ENCODE results near the gene ITGB8.
"Not testable (repeated sequence)": the region's sequence is repeated elsewhere in the genome, so short reads cannot be mapped to it uniquely, and the experiment has no call there.

Gene ITGB8

DNA sequence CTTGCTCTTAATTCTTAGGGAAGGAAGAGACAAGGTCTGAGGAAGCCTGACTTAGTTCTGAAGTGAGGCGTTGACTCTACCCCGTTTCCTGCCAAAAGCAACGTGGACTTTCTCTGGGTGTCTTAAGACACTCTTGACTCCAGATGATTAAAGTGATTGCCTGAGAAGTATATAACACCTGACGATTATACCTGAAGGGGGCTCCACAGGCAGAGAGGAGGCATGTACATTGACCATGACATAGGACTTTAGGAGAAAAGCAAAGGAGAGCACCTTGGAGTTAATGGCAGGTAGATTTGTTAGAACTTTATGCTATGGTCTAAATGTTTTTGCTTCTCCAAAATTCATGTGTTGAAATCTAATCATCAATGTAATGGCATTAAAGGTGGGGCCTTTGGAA, 15.9 kb downstream of the ITGB8 start:
- no peak for DNase-seq

DNA sequence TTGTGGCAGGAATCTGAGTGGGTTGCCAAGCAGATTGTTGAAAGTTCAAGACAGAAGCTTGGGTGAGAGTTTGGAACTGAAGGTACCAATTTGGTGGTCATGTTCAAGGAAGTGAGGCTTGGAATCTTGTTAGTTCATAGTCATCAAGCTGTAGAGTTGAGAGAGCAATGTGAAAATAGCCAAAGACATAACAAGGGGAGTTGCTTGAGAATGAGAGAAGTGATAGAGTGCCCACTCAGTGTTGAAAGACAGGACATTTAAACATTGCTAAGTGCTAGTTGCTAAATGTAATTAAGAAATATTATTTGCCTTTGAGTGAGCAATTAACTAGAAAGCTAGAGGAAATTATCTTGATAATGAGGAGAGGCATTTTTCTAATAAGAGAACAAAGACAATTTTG, 17.0 kb downstream of the ITGB8 start:
- no peak for DNase-seq

DNA sequence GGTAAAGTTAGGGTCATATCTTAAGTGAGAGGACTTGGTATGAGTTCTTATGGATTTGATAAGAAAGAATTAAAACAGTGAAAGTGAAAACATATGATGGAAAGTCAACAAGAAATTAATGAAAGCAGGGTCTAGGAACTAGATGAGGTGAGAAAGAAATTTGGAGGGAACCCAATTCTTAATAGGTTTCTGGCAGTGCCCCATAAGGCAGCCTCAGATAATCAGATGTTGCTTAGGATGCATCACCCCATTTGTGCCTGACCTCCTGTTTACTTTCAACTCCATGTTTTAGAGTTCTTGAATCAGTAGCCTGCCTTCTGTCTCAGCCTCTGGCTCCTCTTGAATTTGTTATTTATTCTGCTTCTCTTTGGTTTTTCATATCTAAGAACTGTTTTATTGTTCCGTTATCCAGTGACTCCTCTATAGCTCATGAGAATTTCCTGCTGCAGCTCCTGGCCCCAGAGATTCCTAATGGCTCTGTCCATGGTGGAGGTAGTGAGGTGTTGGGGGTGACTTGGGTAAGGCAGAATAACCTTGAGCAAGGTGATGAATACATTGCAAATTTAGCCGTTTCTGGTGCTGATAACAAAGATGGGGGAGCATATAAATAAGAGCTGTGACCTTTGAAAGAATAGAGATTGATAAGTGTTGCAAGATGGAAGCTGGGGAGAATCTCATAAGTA, 17.6 kb downstream of the ITGB8 start:
- DNase-seq, result no peak

DNA sequence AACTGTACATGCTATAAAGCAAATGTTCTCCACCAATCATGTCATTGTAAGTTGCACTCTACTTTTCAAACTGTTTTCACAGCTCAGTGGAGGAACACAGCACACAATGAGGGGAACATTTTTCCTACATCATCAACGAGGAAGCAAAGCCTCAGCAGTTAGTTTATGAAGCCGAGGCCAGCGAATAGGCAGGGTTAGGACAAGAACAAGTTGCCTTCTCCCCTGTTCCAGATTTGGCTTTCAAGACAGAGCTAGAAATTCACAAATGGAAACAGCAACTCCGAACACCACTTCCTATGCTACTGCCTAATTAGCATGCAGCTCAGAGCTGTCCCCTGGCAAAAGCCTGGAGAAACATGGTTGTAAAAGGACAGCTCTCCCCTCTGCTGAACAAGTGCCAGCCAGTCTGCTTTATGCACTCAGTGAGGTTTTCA, 19.8 kb downstream of the ITGB8 start:
- no peak for DNase-seq

DNA sequence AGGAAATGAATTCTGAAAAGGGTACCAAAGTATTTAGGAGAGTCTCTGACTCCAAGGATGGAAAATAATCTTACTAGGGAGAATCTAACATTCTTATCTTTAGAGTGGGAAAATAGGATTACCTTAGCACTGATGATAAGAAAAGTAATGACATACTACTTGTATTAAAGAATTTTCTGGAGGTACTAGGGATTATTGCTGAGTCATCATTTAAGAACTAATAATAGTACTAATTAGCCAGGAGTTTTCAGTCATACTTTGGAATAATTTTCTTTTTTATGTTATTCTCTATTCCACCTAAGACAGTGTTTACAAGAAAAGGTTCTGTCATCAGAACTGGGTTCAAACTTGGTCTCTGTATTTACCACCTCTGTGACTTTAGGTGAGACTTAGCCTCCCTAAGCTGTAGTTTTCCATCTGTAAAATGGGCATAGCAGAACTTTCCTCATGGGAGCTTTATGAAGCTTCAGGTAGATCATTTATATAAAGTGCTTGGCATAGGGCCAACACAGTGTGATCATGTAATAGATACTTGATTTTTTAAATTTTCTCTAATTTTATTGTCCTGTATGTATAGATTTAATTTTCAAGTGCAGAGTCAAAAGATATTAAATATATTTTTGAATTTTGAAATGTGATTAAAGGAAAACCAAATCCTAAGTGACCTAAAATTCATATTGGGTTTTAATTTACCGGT, 20.4 kb downstream of the ITGB8 start:
- DNase-seq, result no peak

DNA sequence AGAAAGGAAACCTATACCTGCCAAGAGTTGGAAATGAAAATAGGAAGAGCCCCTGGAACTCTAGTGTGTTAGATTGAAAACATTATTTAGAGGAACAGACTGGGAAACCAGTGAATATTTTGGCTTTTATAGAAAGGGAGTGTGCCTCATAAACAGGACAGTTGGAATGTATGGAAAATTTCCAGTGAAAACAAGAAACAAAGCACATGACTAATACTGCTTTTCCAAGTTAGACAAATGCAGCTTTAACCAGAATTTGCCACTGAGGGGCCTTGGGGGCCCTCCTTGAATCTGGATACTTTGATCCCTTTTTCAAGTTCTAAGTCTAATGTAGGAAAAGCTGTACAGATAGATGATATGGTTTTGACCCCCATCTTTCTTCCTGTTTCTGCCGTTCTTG, 21.2 kb downstream of the ITGB8 start:
- DNase-seq, result no peak

DNA sequence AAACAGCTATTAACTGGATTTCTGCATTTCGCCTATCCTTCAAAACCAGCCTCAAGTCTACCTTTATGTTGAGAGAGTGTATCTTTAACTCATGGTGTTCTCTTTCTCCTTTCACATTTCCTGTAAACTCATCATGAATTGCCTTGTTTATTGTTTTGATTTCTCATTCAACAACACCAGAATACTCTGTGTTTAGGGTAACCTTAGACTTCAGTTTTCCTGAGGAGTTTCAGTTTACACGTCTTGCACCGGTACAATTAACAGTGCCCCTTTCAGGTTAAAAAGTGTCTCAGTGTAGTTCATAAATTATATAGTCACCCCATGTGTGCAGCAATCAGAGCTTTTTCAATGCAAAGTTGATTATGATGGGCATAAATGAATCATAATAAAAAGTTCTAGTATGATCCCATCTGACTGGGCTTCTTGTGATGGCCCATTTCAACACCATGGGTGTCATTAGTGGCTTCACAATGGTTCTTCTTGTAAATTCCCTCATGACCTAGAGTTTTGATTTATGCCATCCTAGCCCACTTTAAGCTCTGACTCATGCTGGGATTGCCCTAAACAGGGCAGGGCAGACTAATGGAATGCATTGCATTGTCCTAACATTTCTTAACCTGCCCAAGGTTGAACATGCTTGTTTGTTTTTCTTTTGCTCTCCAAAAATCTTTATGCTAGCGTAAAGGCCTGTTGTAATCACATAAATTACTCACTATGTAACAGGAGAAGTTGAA, 22.0 kb downstream of the ITGB8 start:
- no peak for DNase-seq

DNA sequence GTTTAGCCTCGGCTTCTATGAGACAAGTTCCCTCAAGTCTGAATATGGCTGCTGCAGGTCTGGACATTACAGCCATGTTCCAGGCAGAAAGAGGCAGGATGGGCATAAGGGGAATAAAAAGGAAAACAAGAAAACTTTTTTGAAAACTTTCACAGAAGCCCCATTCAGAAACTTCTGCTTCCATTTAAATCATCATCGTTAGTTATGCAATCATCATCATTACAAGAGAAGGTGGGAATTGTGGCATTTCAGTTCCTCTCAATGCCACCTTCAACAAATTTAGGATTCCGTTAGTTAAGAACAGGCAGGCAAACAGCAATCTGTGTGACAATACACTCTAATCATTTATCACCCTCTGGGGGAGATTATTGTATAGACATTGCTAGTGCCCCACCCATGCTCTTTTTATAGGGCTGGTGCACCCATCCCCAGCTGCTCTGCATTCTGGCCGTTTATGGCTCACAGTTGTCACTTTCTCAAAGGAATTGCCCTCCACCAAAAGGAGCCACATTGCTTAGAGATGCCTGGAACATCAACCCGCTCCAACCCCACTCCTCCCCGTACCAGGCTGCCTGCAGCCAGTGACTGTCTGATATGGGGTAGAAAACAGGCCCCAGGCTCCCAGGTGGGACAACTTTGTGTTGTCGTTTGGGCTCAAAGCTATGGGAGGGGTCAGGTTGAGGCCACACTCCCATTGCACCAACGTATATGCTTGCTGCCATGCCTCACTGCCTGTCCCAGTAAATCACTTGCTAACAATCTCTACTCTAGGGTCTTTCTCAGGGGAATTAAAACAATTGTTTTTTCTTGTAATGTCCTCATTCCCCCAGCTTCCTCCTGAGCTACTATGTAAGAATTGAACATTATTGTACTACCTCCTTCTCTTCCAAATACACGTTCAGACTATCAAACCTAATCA, 24.2 kb downstream of the ITGB8 start:
- no peak for DNase-seq

DNA sequence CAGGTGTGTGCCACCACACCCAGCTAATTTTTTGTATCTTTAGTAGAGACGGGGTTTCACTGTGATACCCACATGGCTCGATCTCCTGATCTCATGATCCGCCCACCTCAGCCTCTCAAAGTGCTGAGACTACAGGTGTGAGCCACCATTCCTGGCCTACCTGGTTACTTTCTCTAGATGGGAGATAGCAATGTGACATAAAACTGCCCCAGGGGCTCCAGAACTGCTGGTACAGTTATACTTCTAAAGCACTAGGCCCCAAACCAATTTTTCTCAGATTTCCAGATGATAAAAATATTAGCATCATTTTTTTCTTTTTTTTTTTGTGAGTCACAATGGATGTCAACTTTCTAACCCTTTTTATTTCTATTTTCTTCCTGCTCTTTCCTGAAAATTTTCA, 27.4 kb downstream of the ITGB8 start:
- DNase-seq, result no peak

DNA sequence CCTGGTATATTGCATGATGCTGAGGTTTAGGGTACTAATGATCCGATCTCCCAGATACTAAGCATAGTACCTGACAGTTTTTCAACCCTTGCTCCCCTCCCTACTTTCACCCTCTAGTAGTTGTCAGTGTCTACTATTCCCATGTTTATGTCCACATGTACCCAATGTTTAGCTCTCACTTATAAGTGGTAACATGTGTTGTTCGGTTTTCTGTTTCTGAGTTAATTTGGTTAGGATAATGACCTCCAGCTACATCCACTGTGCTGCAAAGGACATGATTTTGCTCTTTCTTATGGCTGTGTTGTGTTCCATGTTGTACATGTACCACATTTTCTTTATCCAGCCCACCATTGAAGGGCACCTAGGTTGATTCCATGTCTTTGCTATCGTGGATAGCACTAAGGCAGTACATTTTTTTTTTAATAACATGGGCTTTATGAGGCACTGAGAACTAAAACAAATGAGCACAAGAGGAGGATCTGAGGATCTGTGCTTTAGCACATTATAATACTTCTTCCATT, 28.1 kb downstream of the ITGB8 start:
- DNase-seq, result no peak

DNA sequence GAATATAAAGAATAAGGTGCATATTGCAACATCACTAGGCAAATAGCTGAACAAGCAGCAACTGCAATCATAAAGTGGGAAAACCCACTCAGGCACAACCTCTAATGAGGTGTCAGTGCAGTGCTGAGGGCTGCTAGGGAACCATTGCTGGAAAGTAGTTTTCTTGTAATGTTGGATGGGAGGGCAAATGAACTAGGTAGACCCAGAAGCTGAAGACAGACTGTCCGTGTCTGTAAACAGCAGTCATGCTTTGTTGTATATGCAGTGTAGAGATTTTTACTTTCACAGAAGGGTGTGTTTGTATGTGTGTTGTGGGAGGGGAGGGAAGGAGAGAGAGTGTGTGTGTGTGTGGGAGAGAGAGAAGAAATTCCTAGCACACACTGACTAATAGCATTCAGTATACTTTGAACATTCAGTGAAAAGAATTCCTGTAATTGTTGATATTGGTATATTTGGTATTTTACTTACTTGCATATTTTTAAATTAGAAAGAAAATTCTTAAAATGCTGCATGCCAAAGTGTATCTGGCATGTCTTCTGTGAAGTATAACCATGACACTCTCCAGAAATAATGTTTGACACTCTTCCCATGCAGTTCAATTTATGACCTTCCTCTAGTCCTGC, 28.8 kb downstream of the ITGB8 start:
- no peak for DNase-seq

DNA sequence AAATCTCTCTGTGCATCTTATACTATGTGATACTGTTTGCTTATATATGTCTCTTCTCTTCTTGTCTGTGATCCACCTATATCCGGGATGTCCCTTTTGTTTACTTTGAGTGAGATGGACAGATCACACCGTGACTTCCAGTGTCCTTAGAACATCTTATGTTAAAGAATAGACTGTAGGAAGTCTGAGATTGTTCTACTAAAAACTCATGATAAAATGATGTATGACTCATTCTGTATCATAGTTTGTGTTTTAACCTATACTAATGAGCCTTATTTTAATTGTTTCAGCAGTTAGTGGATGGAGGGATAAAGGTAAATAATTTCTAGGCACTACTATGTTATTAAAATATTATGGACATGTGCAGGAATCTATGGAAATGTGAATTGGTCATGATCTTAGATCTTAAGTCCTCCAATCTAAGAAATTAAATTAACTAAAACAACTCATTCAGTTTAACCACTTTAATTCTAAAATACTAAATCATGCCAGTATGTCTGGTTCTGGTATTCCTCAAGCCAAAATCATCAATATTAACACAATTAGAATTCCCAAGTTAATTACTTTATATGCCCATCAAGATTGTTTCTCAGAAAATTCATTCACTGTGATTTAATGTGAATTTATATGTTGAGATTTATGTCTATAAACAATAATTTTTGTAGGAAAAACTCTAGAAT, 32.0 kb downstream of the ITGB8 start:
- DNase-seq, result no peak

DNA sequence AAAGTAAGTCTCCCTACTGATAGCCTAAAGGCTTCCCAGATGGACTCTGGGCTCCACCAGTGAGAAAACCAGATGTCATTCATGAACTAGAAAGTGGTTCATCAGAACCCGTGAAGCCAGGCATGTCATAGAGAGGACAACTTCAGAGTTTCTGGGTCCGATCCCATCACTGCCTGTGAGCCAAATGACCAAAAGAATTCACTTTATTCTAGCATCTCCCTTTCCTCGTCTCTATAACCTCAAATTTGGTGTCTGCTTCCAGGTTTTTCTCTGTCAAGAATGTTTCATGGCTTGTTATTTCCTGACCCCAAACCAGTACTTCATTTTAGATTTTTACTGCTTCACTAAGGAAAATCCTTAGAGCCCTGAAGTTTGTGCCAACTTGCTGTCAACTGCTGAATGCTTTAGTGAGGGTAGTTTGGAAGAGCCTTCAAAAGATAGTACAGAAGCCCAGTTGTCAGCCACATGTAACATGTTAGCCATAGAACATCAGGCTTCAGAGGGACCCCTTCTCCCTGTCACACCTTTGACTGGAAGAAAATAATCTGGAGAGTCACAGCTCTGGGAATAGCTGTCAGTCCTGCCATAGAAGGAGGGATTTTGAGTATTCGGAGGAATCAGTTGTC, 34.0 kb downstream of the ITGB8 start:
- DNase-seq, result no peak

DNA sequence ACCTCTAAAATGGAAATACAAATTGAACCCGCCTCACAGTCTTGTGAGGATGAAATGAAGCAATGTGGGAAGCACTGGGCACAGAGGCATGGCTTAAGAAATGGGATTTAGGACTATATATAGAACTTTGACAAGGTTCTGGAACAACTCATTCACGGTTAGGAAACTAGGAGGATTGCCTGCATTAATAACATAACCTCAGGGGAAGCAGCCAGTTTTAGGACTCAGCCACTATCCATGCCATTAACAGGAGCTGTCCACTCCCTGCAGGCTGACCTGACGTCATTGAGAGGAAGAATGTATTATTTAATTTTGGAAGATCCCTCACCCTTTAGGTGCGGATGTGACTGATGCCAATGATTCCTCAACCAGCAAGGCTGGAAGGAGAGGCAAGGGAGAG, 34.8 kb downstream of the ITGB8 start:
- no peak for DNase-seq

DNA sequence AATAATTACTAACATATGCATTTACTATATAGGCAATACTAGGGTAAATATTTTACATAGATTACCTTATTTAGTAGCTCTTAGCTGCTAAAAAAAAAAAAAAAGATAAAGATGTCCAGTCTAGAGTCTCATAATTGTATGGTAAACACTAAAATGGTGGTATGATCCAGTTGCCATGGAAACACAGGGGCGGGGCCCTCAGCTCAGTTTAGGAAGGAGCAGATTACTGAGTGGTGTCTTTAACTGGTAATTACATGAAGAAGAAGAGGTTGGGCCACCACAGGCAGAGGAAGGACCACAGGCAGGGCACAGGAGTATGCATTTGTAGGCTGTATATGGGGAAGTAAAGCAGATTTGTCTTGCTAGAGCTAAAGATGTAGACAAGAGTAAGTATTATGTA, 43.7 kb downstream of the ITGB8 start:
- no peak for DNase-seq

DNA sequence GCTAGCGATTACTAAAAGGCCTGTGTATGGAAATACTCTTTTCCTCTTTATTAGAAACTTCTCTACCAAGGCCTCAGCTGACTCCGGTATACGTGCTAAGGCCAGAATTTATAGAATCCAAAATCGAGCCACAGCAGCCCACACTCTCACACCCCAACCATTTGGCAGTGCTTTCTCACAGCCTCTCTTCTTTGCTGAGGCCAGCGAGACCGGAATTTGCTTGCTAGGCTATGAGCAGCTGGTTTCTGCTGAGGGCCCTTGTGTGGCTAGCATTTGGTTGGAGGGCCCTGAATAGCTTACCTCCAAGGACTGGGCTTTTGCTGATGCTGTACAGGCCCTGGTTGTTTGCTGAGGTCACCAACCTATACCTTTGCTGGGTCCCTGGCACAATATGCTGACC, 46.1 kb downstream of the ITGB8 start:
- DNase-seq, result no peak

DNA sequence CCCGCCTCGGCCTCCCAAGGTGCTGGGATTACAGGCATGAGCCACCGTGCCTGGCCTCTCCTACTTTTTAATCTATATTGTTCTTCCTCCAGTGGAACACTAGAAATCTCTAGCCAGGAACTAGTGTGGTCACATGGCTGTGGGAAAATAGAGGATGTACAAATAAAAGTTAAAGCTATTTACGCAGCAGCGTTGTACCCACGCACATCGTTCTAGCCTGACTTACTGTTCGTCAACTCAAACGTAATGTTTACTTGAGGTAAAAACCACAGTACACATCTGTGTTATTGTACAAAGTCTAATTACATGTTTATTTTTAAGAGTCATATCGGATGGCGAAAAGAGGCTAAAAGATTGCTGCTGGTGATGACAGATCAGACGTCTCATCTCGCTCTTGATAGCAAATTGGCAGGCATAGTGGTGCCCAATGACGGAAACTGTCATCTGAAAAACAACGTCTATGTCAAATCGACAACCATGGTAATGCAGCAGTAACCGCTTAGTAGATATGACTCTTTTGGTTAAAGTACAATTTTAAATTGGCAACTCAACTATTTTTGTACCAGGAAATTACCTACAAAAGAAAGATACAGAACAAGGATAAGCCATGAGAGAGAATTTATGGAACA, 50.8 kb downstream of the ITGB8 start:
- no peak for DNase-seq

DNA sequence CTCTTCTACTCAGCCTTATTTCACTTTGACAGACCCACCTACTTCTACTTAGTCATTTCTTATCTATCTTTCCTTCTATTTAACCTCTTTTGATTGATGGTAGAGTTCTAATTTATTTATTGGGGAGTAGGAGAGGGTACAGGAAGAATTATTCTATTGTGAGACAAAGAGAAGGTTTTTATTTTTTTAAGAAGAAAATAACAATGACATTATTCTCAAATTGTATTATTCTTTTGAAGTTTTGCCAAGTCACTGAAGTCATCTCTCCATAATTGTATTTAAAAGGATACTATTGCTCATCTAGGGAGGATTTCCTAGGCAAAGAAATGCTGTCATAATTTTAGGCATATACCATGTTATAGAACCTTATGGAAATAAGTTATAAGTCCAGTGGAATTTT, 52.7 kb downstream of the ITGB8 start:
- no peak for DNase-seq

DNA sequence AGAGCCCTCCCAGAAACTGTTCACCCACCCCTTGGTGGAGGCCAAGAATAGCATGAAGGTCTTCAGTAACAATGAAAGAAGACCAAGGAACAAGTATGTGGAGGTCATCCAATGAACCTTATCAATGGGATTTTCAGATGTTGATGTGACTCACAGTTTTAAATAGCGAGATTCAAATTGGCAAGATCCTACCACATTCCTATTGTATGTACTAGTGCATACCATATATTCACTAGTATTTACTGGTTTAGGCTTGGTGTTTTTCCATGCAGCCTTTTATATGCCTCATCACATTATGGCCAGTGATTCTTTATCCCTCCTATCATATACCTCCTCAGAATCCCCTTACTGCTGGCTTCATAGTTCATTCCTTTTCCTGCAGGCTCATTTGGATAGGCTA, 54.4 kb downstream of the ITGB8 start:
- DNase-seq, result no peak

DNA sequence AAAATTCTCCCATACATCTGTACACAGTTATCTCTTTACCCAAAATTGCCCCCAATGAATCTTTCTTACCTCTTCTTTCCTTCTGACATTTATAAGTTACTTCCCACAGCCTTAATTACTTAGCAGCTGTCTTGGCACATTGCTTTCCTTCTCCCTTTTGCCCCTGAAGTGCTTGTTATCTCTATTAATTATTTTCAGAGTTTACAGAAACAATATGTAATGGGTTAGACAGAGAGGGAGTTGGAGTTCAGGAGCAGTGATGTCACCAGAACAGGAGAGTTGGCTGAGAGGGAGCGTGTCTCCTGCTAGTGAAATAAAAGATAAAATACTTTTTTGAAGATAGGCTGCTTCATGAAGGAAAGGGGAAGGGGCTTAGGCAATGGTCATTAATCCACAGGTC, 57.4 kb downstream of the ITGB8 start:
- no peak for DNase-seq

DNA sequence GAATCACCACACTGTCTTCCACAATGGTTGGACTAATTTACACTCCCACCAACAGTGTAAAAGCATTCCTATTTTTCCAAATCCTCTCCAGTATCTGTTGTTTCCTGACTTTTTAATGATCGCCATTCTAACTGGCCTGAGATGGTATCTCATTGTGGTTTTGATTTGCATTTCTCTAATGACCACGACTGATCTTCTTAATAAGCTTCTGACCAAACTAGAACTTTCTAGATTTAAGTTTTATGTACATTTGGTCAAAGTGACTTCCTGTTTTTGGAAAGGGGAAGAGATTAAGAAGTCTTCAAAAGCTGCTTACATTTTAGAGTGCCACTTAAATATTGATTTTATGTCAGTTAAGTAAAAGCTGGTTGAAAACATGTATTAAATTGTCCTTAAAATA, 58.5 kb downstream of the ITGB8 start:
- not testable (repeated sequence) for DNase-seq

Data from NCI-H2171 treated with DMSO at 0.1 percent for 48 hours (cell line).